Skin of body (tissue), 2 donors: ENCODE data around the gene UBAC2. TPM values are rescaled to one million over a fixed set of nuclear protein-coding genes. Genes with fewer than 3 reads are reported as not detected.
"Not testable (repeated sequence)": the region's sequence is repeated elsewhere in the genome, so short reads cannot be mapped to it uniquely, and the experiment has no call there.

Experiments used
- DNase-seq: peaks from one replicate; lab custom pipeline; 2025; lab: John Stamatoyannopoulos, UW
- total RNA-seq: library from RNA; depleted of rRNA; stranded (reverse); fragments of >200 nt; gene quantifications from one replicate; pipeline ENCODE4 v1.2.3, GENCODE V29; 2014

Gene UBAC2
- total RNA-seq, 1 donor from 2014 or later, result 57.1 TPM

- no peak for DNase-seq
These were observed 175.1 kb downstream of the UBAC2 start for GRCh38 chr13:99375738-99376080.

- no peak for DNase-seq
These were observed 175.5 kb downstream of the UBAC2 start for GRCh38 chr13:99376132-99376531.

DNA sequence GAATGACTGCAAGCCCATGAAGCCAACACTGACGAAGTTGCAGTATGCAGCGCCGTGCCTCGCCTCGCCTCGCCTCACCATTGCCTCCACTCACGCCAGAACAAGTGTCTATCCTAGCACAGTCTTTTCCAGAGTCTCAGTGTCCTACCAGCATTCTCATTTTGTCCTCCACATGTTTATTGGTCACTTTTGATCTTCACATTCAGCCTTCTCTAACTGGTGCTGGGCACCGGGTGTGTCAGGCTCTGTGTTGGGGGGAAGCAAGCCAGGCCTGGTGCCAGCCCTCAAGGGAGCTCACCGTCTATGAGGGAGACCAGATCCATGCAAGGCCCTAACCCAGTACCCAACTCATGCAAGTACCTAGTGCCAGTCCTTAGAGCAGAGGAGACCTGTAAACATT is 176.3 kb downstream of the UBAC2 start:
- no peak for DNase-seq

GRCh38 chr13:99377641-99378040 is 177.0 kb downstream of the UBAC2 start:
- no peak for DNase-seq

DNA sequence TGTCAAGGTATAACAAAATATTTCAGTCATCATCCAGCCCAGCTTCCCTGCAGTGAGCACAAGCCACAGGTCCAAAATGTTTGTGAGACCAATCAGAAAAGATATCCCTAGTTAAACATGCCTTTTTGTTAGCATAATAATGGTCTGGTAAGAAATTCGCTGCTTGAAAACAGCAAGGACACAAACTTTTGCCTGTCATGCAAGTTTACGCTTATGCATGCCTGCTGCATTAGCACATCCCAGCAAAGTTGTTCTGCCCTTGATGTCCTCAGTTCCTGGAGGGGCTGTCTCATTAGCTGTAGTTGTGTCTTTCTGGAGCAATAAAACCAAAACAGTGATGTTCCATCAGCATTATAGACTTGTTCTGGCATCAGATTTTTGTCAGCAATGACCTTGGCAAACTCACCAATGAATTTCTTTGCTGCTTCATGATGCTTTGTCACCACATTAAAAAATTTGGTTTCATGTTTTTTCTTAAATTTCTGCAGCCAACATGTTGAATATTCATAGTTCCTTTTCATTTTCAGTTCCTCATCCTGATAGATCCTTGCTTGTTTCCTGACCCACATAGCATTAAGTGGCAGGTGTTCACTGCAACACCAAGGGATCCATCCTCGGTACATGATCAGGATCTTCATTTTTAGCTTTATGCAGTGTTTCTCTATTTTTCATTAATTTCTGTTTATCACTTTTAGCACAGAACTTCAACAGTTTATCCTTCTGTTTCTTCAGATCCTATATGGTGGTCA is 178.5 kb downstream of the UBAC2 start:
- no peak for DNase-seq

- DNase-seq, result no peak
These were observed 179.5 kb downstream of the UBAC2 start for GRCh38 chr13:99379856-99380801.

DNA sequence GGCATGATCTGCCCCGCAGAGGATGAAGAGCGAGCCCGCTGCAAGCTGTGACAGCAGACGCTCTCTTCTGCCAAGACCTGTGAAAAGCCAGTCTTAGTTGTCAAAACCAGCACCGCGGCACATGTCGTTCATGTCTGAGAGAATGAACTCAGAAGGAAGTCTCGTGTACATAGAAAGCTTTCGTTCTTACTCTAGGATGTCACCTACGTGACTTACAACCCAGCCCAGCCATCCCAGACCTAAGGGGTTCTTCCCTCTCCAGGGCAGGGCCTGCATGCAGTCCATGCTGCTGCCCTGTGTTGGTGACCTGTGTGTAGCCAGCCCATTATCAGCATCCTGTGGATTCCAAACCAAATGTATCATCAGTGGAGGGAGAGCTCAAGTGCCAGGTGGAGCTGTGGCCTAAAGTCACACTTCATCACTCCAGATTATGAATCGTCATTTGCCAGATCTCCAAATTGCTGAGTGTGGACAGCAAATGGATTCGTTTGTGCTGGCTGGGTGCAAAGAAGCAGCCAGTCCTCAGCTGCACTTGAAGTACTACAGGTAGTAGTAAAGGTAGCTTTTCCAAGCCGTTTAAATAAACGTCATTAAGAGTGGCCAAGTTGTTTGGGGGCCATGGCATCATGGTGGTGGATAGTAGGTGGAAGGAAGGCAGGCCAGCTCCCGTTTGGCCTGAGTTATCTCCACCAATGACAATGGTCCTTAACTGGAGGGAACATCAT is 180.4 kb downstream of the UBAC2 start:
- DNase-seq, result no peak

DNA sequence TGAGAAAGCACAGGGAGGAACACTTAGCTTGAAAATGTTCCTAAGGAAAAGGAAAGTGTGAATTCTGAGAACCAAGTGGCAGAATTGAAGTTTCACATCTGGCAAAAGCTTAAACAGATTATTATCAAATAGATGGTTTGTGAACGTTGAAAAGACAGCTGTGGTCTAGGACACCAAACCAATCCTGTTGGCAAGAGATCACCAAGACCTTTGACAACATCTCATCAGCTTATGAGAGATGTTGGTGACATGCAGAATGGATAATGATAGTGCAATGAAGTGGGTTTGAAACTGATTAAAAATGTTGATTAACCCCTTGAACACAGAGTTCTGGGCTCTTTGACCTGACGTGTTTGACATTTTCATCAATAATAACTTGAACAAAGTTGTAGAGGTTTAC is 181.1 kb downstream of the UBAC2 start:
- DNase-seq, result no peak

GRCh38 chr13:99382428-99383133 is 181.9 kb downstream of the UBAC2 start:
- no peak for DNase-seq

- DNase-seq, result no peak
These were observed 182.9 kb downstream of the UBAC2 start for GRCh38 chr13:99383511-99383921.

- DNase-seq, result no peak
These were observed 183.3 kb downstream of the UBAC2 start for GRCh38 chr13:99383946-99384345.

DNA sequence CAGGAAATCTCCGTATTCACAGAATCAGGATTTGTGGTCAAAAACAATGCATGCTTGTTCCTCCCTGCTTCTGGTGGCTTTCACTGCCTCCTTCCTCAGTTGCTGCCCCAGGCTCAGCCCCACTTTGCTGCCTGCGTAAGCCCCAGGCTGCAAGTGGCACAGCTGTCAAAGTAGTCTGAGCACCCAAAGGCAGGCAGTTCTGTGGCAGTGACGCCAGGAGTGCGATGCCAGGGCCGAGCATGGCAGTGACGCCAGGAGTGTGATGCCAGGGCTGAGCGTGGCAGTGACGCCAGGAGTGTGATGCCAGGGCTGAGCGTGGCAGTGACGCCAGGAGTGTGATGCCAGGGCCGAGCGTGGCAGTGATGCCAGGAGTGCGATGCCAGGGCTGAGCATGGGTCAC is 183.8 kb downstream of the UBAC2 start:
- DNase-seq, result no peak

- no peak for DNase-seq
These were observed 184.5 kb downstream of the UBAC2 start for GRCh38 chr13:99385161-99385560.

DNA sequence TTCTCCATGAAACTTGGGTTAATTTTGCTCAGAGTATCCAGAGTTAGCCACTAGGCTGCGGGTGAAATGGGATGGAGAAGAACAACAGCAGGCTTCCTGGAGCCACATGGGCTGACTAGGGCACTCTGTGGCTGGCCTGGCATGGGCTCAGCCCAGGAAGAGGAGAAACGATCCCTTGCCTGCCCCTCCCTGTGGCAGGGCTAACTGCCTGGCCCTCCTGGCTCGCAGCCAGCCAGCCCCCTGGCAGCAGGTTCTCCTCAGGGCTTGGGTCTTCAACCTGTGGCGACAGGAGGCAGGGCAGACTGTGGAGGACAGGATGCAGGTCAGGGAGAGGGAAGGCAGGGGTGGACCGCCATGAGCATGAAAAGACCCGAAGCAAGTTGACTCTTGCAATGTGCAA is 185.3 kb downstream of the UBAC2 start:
- no peak for DNase-seq

DNA sequence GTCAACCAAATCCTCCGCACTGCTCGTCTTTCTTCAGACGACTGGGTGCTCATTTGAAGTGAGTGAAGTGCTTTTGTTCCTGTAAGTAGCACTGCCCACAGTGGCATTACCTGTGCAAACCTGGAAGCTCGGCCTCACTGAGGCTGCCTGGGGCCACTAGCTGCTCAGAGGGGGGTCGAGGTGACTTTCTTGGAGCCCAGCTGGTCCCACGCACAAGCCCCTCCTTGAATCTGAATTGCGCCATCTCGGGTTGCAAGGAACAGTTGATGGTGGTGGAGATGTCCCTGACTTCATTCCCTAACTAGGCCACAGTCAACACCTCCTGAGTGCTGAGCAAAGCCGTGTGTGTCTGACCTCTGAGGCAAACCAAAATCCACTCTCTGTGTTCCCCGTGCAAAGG is 185.8 kb downstream of the UBAC2 start:
- no peak for DNase-seq

DNA sequence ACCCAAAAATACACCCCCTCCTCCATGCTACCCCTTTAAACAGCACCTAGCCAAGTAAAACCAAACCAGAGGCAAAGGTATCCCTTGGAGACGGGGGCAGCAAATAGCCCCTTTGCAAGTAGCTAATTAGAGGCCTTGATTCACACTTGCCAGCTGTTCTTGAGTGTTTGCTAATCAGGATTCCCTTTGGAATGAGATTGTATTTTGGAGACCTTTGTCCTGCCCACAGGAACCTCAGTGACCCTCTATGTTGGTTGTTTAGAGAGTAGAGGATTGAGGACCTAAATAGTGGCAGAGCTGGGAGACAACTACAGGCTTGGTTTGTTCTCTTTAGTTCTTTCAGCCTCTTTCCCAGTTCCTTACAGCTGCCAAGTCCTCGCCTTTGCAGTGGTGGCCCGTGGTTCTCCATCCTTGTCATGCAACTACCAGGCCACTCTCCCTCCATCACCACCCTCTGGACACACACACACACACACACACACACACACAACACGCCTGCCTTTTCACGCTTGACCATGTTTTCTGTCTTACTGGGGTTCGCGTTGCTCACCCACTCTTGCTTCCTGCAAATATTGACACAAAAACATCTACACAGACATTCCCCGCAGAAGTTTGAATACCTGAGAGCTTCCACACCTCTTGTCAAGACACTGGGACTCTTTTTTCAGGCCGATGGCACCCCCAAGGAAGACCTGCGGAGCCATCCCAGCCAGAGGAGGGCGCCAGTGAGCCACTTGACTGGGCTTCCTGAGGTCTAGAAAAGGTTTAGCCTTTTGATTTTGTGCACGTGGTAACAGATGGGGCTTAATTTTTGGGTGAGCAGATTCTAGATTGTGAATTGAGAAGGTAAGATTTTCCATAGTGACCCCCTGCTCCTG is 186.5 kb downstream of the UBAC2 start:
- no peak for DNase-seq

- no peak for DNase-seq
These were observed 187.8 kb downstream of the UBAC2 start for GRCh38 chr13:99388334-99388923.

DNA sequence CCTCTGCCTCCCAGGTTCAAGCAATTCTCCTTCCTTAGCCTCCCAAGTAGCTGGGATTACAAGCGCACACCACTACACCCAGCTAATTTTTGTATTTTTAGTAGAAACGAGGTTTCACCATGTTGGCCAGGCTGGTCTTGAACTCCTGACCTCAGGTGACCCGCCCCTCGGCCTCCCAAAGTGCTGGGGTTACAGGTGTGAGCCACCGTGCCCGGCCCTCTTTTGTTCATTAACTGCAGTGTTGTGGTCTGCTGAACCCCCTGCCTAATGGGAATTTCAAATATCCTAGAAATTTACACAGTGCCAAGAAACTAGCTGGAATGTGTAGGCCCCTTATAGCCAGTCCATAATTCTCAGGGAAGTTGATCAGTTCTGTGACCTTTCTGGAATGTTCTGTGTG is 188.4 kb downstream of the UBAC2 start:
- not testable (repeated sequence) for DNase-seq

- DNase-seq, result no peak
These were observed 189.1 kb downstream of the UBAC2 start for GRCh38 chr13:99389520-99390304.
